Colonic mucosa (tissue), 4 donors: ENCODE measurements around the gene RHOT1. TPM values are rescaled to one million over a fixed set of nuclear protein-coding genes. Genes with fewer than 3 reads are reported as not detected.
"Not testable (repeated sequence)": the region's sequence is repeated elsewhere in the genome, so short reads cannot be mapped to it uniquely, and the experiment has no call there.

Experiments used
- DNase-seq: peaks from one replicate; pipeline ENCODE4 v3.0.0-alpha.2; 2020
- H3K27ac ChIP-seq: fragments of 200-600 bp; one replicate; pipeline ENCODE4 v1.8.0; 2021
- H3K27me3 ChIP-seq: fragments of 200-600 bp; one replicate; pipeline ENCODE4 v1.8.0; 2021
- H3K36me3 ChIP-seq: fragments of 200-600 bp; one replicate; pipeline ENCODE4 v1.8.0; 2021
- H3K4me1 ChIP-seq: fragments of 200-600 bp; one replicate; pipeline ENCODE4 v1.8.0; 2021; ENCODE audit warnings: mild to moderate bottlenecking
- H3K4me3 ChIP-seq: fragments of 200-600 bp; one replicate; pipeline ENCODE4 v1.8.0; 2021
- H3K9ac ChIP-seq, 2 donors: one replicate each; pipeline ENCODE4 v1.7.0; 2013; ENCODE audit warnings: control low read depth in 2 of 2, low read depth in 2 of 2, low read length in 2 of 2
- H3K9me3 ChIP-seq: fragments of 200-600 bp; one replicate; pipeline ENCODE4 v1.8.0; 2021
- CTCF ChIP-seq: fragments of 200-600 bp; IDR thresholded peaks from one replicate; pipeline ENCODE4 v1.8.0; 2022; ENCODE audit warnings: antibody characterized with exemption, mild to moderate bottlenecking
- intact Hi-C: fragments of 100-400 bp; cut with DNase I; formaldehyde crosslinking; loops from one replicate; pipeline ENCODE4 v1.14.1; 2022
- total RNA-seq, 2 donors: library from RNA; stranded (reverse); fragmentation: NEBNext Ultra II Directional in 1 of 2; extraction: Animal tissue kit (Norgen Biotek cat#: 25700) in 1 of 2; gene quantifications; one replicate each; pipeline ENCODE4 v1.2.1, GENCODE V29; 2021
- donor health status: healthy.
- donor health status: DM: no; HTN: no; CAD: no.
- donor health status: DM: no; HTN: no; CAD: no.

The RHOT1 gene
- total RNA-seq, 2 donors from 2014 or later = 18.1 to 27.4 TPM

- H3K9ac ChIP-seq = no peak overlapping the region
- no peak overlapping the region for H3K4me3 ChIP-seq
- H3K27ac ChIP-seq = no peak overlapping the region
- H3K4me1 ChIP-seq = no peaks in the 10 kb centered on the region
- no peak for DNase-seq
- H3K36me3 ChIP-seq = no peaks in the 10 kb centered on the region
- no peaks in the 10 kb centered on the region for H3K9me3 ChIP-seq
- TF ChIP-seq CTCF = no peak
- intact Hi-C loops = no loop called here
- no peaks in the 10 kb centered on the region for H3K27me3 ChIP-seq
Measured at GRCh38 chr17:32102646-32103186, 39.6 kb upstream of the RHOT1 start.

- no peaks in the 10 kb centered on the region for H3K36me3 ChIP-seq
- TF ChIP-seq CTCF = no peak
- no peaks in the 10 kb centered on the region for H3K27me3 ChIP-seq
- intact Hi-C loops = no loop called here
- no peak for DNase-seq
- no peak overlapping the region for H3K9ac ChIP-seq
- H3K4me3 ChIP-seq = no peak overlapping the region
- H3K27ac ChIP-seq = no peak overlapping the region
- no peaks in the 10 kb centered on the region for H3K9me3 ChIP-seq
- H3K4me1 ChIP-seq = no peaks in the 10 kb centered on the region
Measured at GRCh38 chr17:32103476-32104113, 38.7 kb upstream of the RHOT1 start.

GRCh38 chr17:32104158-32104557, 38.1 kb upstream of the RHOT1 start:
- no peaks in the 10 kb centered on the region for H3K4me1 ChIP-seq
- DNase-seq = no peak
- H3K36me3 ChIP-seq = no peaks in the 10 kb centered on the region
- no peaks in the 10 kb centered on the region for H3K27me3 ChIP-seq
- H3K9me3 ChIP-seq = no peaks in the 10 kb centered on the region
- TF ChIP-seq CTCF = no peak
- no peak overlapping the region for H3K4me3 ChIP-seq
- H3K9ac ChIP-seq = no peak overlapping the region
- H3K27ac ChIP-seq = no peak overlapping the region
- intact Hi-C loops = no loop called here

GRCh38 chr17:32106471-32106981, 35.8 kb upstream of the RHOT1 start:
- H3K9ac ChIP-seq, H3K27ac ChIP-seq, H3K4me3 ChIP-seq, H3K27me3 ChIP-seq, intact Hi-C loops, H3K4me1 ChIP-seq, DNase-seq, H3K36me3 ChIP-seq, H3K9me3 ChIP-seq: not testable (repeated sequence)

- intact Hi-C loops, H3K9me3 ChIP-seq, H3K4me1 ChIP-seq, H3K36me3 ChIP-seq, H3K27me3 ChIP-seq, H3K4me3 ChIP-seq, H3K27ac ChIP-seq, DNase-seq, H3K9ac ChIP-seq: not testable (repeated sequence)
Measured at GRCh38 chr17:32107194-32107593, 35.1 kb upstream of the RHOT1 start.

GRCh38 chr17:32110596-32110995, 31.7 kb upstream of the RHOT1 start:
- H3K9ac ChIP-seq = no peak overlapping the region
- no peaks in the 10 kb centered on the region for H3K9me3 ChIP-seq
- no peak for DNase-seq
- H3K36me3 ChIP-seq = no peaks in the 10 kb centered on the region
- intact Hi-C loops = no loop called here
- H3K4me1 ChIP-seq = no peaks in the 10 kb centered on the region
- no peaks in the 10 kb centered on the region for H3K27me3 ChIP-seq
- TF ChIP-seq CTCF = no peak
- H3K27ac ChIP-seq = no peak overlapping the region
- H3K4me3 ChIP-seq = no peak overlapping the region
